ENCODE measurements around the gene RPL5.

The RPL5 gene

GRCh38 chr1:92795166-92795565 is 36.7 kb upstream of the RPL5 start:
- Histone ChIP-seq H3K27me3 (ENCODE audit: control insufficient read depth in 1 of 2, insufficient read depth in 2 of 2, low read length in 2 of 2) (no peaks in the 10 kb centered on the region), H3K9me3 (ENCODE audit: control insufficient read depth in 1 of 2, low read length in 2 of 2) (no peaks in the 10 kb centered on the region)

GRCh38 chr1:92797297-92797696 is 34.5 kb upstream of the RPL5 start:
- no peaks in the 10 kb centered on the region for H3K4me1 ChIP-seq (ENCODE audit: control insufficient read depth in 1 of 2, insufficient read depth in 2 of 2, low read length in 2 of 2)
- no peak overlapping the region for H3K27ac ChIP-seq (ENCODE audit: low read depth, low read length)
- no peaks in the 10 kb centered on the region for H3K9me3 ChIP-seq (ENCODE audit: control insufficient read depth in 1 of 2, low read length in 2 of 2)
- H3K27me3 ChIP-seq (ENCODE audit: control insufficient read depth in 1 of 2, insufficient read depth in 2 of 2, low read length in 2 of 2) = no peaks in the 10 kb centered on the region
- H3K36me3 ChIP-seq (ENCODE audit: control insufficient read depth in 1 of 2, insufficient read depth in 2 of 2, low read length in 2 of 2) = no peaks in the 10 kb centered on the region
- no peak overlapping the region for H3K9ac ChIP-seq (ENCODE audit: low read depth in 1 of 2, low read length in 2 of 2)
- H3K4me3 ChIP-seq (ENCODE audit: low read depth in 1 of 2, low read length in 2 of 2) = no peak overlapping the region

More at GRCh38 chr1:92795166-92795565, 36.7 kb upstream of the RPL5 start:
- Histone ChIP-seq H3K9ac (ENCODE audit: low read depth in 1 of 2, low read length in 2 of 2) (no peak overlapping the region), H3K36me3 (ENCODE audit: control insufficient read depth in 1 of 2, insufficient read depth in 2 of 2, low read length in 2 of 2) (no peaks in the 10 kb centered on the region), H3K4me1 (ENCODE audit: control insufficient read depth in 1 of 2, insufficient read depth in 2 of 2, low read length in 2 of 2) (no peaks in the 10 kb centered on the region), H3K4me3 (ENCODE audit: low read depth in 1 of 2, low read length in 2 of 2) (no peak overlapping the region), H3K27ac (ENCODE audit: low read depth, low read length) (no peak overlapping the region)

GRCh38 chr1:92797961-92798360 is 33.9 kb upstream of the RPL5 start:
- H3K9ac ChIP-seq (ENCODE audit: low read depth in 1 of 2, low read length in 2 of 2) = no peak overlapping the region
- no peaks in the 10 kb centered on the region for H3K27me3 ChIP-seq (ENCODE audit: control insufficient read depth in 1 of 2, insufficient read depth in 2 of 2, low read length in 2 of 2)
- no peak overlapping the region for H3K27ac ChIP-seq (ENCODE audit: low read depth, low read length)

GRCh38 chr1:92803140-92803887 is 28.5 kb upstream of the RPL5 start:
- Histone ChIP-seq H3K27ac (ENCODE audit: low read depth, low read length) (no peak overlapping the region), H3K4me1 (ENCODE audit: control insufficient read depth in 1 of 2, insufficient read depth in 2 of 2, low read length in 2 of 2) (peaks cover 0 to 6% of the 10 kb centered on the region in 2 donors), H3K36me3 (ENCODE audit: control insufficient read depth in 1 of 2, insufficient read depth in 2 of 2, low read length in 2 of 2) (no peaks in the 10 kb centered on the region), H3K9me3 (ENCODE audit: control insufficient read depth in 1 of 2, low read length in 2 of 2) (no peaks in the 10 kb centered on the region), H3K27me3 (ENCODE audit: control insufficient read depth in 1 of 2, insufficient read depth in 2 of 2, low read length in 2 of 2) (no peaks in the 10 kb centered on the region), H3K9ac (ENCODE audit: low read depth in 1 of 2, low read length in 2 of 2) (no peak overlapping the region), H3K4me3 (ENCODE audit: low read depth in 1 of 2, low read length in 2 of 2) (no peak overlapping the region)

More at GRCh38 chr1:92797961-92798360, 33.9 kb upstream of the RPL5 start:
- no peaks in the 10 kb centered on the region for H3K4me1 ChIP-seq (ENCODE audit: control insufficient read depth in 1 of 2, insufficient read depth in 2 of 2, low read length in 2 of 2)
- no peak overlapping the region for H3K4me3 ChIP-seq (ENCODE audit: low read depth in 1 of 2, low read length in 2 of 2)
- no peaks in the 10 kb centered on the region for H3K9me3 ChIP-seq (ENCODE audit: control insufficient read depth in 1 of 2, low read length in 2 of 2)
- no peaks in the 10 kb centered on the region for H3K36me3 ChIP-seq (ENCODE audit: control insufficient read depth in 1 of 2, insufficient read depth in 2 of 2, low read length in 2 of 2)

GRCh38 chr1:92804721-92805201 is 27.1 kb upstream of the RPL5 start:
- peak overlapping the region; percentile 2 to 8 for H3K4me3 ChIP-seq (ENCODE audit: low read depth in 1 of 2, low read length in 2 of 2)
- no peak overlapping the region for H3K9ac ChIP-seq (ENCODE audit: low read depth in 1 of 2, low read length in 2 of 2)
- H3K27ac ChIP-seq (ENCODE audit: low read depth, low read length) = no peak overlapping the region
- H3K4me1 ChIP-seq (ENCODE audit: control insufficient read depth in 1 of 2, insufficient read depth in 2 of 2, low read length in 2 of 2) = peaks cover 0 to 6% of the 10 kb centered on the region in 2 donors
- no peaks in the 10 kb centered on the region for H3K27me3 ChIP-seq (ENCODE audit: control insufficient read depth in 1 of 2, insufficient read depth in 2 of 2, low read length in 2 of 2)
- H3K9me3 ChIP-seq (ENCODE audit: control insufficient read depth in 1 of 2, low read length in 2 of 2) = no peaks in the 10 kb centered on the region
- H3K36me3 ChIP-seq (ENCODE audit: control insufficient read depth in 1 of 2, insufficient read depth in 2 of 2, low read length in 2 of 2) = no peaks in the 10 kb centered on the region

- Histone ChIP-seq H3K27ac (ENCODE audit: low read depth, low read length) (no peak overlapping the region), H3K9ac (ENCODE audit: low read depth in 1 of 2, low read length in 2 of 2) (no peak overlapping the region), H3K27me3 (ENCODE audit: control insufficient read depth in 1 of 2, insufficient read depth in 2 of 2, low read length in 2 of 2) (no peaks in the 10 kb centered on the region), H3K4me1 (ENCODE audit: control insufficient read depth in 1 of 2, insufficient read depth in 2 of 2, low read length in 2 of 2) (peaks cover 0 to 6% of the 10 kb centered on the region in 2 donors), H3K4me3 (ENCODE audit: low read depth in 1 of 2, low read length in 2 of 2) (peak overlapping the region in 1 of 2 donors; percentile 1), H3K9me3 (ENCODE audit: control insufficient read depth in 1 of 2, low read length in 2 of 2) (no peaks in the 10 kb centered on the region), H3K36me3 (ENCODE audit: control insufficient read depth in 1 of 2, insufficient read depth in 2 of 2, low read length in 2 of 2) (no peaks in the 10 kb centered on the region)
Measured at GRCh38 chr1:92805216-92805615, 26.6 kb upstream of the RPL5 start.

- Histone ChIP-seq H3K36me3 (ENCODE audit: control insufficient read depth in 1 of 2, insufficient read depth in 2 of 2, low read length in 2 of 2) (no peaks in the 10 kb centered on the region), H3K4me1 (ENCODE audit: control insufficient read depth in 1 of 2, insufficient read depth in 2 of 2, low read length in 2 of 2) (peaks cover 0 to 6% of the 10 kb centered on the region in 2 donors), H3K27ac (ENCODE audit: low read depth, low read length) (no peak overlapping the region), H3K9ac (ENCODE audit: low read depth in 1 of 2, low read length in 2 of 2) (no peak overlapping the region), H3K4me3 (ENCODE audit: low read depth in 1 of 2, low read length in 2 of 2) (no peak overlapping the region), H3K9me3 (ENCODE audit: control insufficient read depth in 1 of 2, low read length in 2 of 2) (no peaks in the 10 kb centered on the region), H3K27me3 (ENCODE audit: control insufficient read depth in 1 of 2, insufficient read depth in 2 of 2, low read length in 2 of 2) (no peaks in the 10 kb centered on the region)
Measured at GRCh38 chr1:92808381-92808780, 23.5 kb upstream of the RPL5 start.

GRCh38 chr1:92816732-92817131 is 15.1 kb upstream of the RPL5 start:
- Histone ChIP-seq H3K27me3 (ENCODE audit: control insufficient read depth in 1 of 2, insufficient read depth in 2 of 2, low read length in 2 of 2) (no peaks in the 10 kb centered on the region), H3K4me1 (ENCODE audit: control insufficient read depth in 1 of 2, insufficient read depth in 2 of 2, low read length in 2 of 2) (peaks cover 10 to 11% of the 10 kb centered on the region in 2 donors), H3K9me3 (ENCODE audit: control insufficient read depth in 1 of 2, low read length in 2 of 2) (no peaks in the 10 kb centered on the region), H3K27ac (ENCODE audit: low read depth, low read length) (no peak overlapping the region), H3K9ac (ENCODE audit: low read depth in 1 of 2, low read length in 2 of 2) (no peak overlapping the region), H3K4me3 (ENCODE audit: low read depth in 1 of 2, low read length in 2 of 2) (no peak overlapping the region), H3K36me3 (ENCODE audit: control insufficient read depth in 1 of 2, insufficient read depth in 2 of 2, low read length in 2 of 2) (no peaks in the 10 kb centered on the region)

GRCh38 chr1:92817137-92817697 is 14.6 kb upstream of the RPL5 start:
- peaks cover 10 to 11% of the 10 kb centered on the region in 2 donors for H3K4me1 ChIP-seq (ENCODE audit: control insufficient read depth in 1 of 2, insufficient read depth in 2 of 2, low read length in 2 of 2)
- no peak overlapping the region for H3K4me3 ChIP-seq (ENCODE audit: low read depth in 1 of 2, low read length in 2 of 2)
- H3K27me3 ChIP-seq (ENCODE audit: control insufficient read depth in 1 of 2, insufficient read depth in 2 of 2, low read length in 2 of 2) = no peaks in the 10 kb centered on the region
- H3K27ac ChIP-seq (ENCODE audit: low read depth, low read length) = no peak overlapping the region
- no peak overlapping the region for H3K9ac ChIP-seq (ENCODE audit: low read depth in 1 of 2, low read length in 2 of 2)
- H3K36me3 ChIP-seq (ENCODE audit: control insufficient read depth in 1 of 2, insufficient read depth in 2 of 2, low read length in 2 of 2) = no peaks in the 10 kb centered on the region
- no peaks in the 10 kb centered on the region for H3K9me3 ChIP-seq (ENCODE audit: control insufficient read depth in 1 of 2, low read length in 2 of 2)

GRCh38 chr1:92817986-92818764 is 13.7 kb upstream of the RPL5 start:
- Histone ChIP-seq H3K4me3 (ENCODE audit: low read depth in 1 of 2, low read length in 2 of 2) (no peak overlapping the region), H3K27ac (ENCODE audit: low read depth, low read length) (no peak overlapping the region), H3K4me1 (ENCODE audit: control insufficient read depth in 1 of 2, insufficient read depth in 2 of 2, low read length in 2 of 2) (peaks cover 10 to 11% of the 10 kb centered on the region in 2 donors)

More at GRCh38 chr1:92817986-92818764, 13.7 kb upstream of the RPL5 start:
- no peaks in the 10 kb centered on the region for H3K36me3 ChIP-seq (ENCODE audit: control insufficient read depth in 1 of 2, insufficient read depth in 2 of 2, low read length in 2 of 2)
- no peaks in the 10 kb centered on the region for H3K27me3 ChIP-seq (ENCODE audit: control insufficient read depth in 1 of 2, insufficient read depth in 2 of 2, low read length in 2 of 2)
- no peaks in the 10 kb centered on the region for H3K9me3 ChIP-seq (ENCODE audit: control insufficient read depth in 1 of 2, low read length in 2 of 2)
- no peak overlapping the region for H3K9ac ChIP-seq (ENCODE audit: low read depth in 1 of 2, low read length in 2 of 2)

Data from duodenal mucosa (tissue), 2 donors.